HFF-Myc (cell line): ENCODE data around the gene TRAPPC12.

Experiments used
- DNase-seq: peaks from one replicate; pipeline ENCODE4 v3.0.0-alpha.2; 2011; ENCODE audit warnings: low read depth; ENCODE audit errors: extremely low read depth
- H3K4me3 ChIP-seq: replicated peaks from 2 replicates; pipeline ENCODE4 v1.5.1; 2011; ENCODE audit warnings: low read depth, mild to moderate bottlenecking, control low read depth, low read length
- TF ChIP-seq, protein P1 (sequence below): IDR thresholded peaks from 2 replicates; pipeline ENCODE4 v1.5.1; 2012; ENCODE audit warnings: mild to moderate bottlenecking, low read depth, low read length, control low read depth; ENCODE audit errors: missing control alignments

Gene TRAPPC12

DNA sequence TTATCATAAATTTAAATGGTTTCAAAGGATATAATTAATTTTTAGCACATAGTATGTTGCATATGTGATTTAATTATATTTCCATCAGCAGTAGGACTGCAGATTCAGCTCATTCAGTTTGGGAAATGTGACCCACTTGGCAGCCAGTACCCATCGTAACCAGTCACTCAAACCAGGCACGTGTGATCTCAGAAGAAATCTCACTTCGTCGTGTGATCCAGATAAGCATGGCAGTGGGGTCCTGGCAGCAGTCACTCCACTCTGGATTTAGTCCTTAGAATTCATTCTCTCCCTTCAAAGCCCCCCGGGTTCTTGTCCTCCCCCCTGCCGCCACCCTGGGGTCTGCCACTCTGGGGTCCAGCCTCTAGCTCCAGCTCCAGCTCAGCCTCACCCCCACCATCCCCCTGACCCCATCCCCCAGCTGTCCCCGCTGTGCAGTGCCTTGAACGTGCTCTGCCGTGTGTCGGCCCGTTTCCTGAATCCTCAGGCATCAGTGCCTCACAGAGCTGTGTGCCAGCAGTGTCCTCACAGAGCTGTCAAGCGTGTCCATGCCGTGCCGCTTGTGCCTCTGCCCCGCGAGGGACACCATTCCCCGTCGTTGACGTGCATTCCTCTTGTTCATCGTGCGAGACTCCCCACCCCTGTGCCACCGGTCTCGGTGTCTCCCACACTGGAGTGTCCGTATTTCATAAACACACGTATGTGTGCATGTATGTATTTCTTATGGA is 34.8 kb downstream of the TRAPPC12 start:
- TF ChIP-seq, protein P1, sequence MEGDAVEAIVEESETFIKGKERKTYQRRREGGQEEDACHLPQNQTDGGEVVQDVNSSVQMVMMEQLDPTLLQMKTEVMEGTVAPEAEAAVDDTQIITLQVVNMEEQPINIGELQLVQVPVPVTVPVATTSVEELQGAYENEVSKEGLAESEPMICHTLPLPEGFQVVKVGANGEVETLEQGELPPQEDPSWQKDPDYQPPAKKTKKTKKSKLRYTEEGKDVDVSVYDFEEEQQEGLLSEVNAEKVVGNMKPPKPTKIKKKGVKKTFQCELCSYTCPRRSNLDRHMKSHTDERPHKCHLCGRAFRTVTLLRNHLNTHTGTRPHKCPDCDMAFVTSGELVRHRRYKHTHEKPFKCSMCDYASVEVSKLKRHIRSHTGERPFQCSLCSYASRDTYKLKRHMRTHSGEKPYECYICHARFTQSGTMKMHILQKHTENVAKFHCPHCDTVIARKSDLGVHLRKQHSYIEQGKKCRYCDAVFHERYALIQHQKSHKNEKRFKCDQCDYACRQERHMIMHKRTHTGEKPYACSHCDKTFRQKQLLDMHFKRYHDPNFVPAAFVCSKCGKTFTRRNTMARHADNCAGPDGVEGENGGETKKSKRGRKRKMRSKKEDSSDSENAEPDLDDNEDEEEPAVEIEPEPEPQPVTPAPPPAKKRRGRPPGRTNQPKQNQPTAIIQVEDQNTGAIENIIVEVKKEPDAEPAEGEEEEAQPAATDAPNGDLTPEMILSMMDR: no peak
- no peak for DNase-seq
- no peak overlapping the region for H3K4me3 ChIP-seq

DNA sequence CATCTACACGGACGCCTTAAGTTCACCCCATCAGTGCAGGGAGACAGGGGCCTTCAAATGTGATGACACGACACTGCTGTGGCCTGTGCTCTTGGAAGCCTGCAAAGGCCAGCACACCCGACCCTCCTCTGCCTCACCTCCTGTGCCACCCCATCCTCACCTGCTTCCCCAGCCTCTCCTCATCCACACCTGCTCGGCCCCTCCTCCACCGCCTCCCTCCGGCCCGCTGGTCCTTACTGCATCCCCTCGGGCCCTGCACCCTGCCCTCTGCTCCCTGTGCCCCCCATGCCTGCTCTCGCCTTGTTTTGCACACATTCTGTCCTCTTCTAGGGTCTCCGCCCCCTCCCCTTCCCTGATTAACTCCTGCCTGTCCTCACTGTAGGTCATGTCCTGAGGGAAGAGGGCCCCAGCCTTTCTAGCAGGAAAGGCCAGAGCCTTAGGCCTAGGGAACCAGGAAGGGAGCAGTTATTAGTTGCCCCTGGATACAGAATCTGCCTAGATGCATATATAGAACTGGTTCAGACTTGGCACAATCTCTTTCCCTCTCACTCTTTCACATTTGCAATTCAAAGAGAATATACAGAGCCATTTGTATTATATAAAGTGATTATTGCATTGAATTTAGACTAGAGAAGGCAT is 39.4 kb downstream of the TRAPPC12 start:
- DNase-seq: no peak
- TF ChIP-seq, protein P1: no peak
- H3K4me3 ChIP-seq: no peak overlapping the region

DNA sequence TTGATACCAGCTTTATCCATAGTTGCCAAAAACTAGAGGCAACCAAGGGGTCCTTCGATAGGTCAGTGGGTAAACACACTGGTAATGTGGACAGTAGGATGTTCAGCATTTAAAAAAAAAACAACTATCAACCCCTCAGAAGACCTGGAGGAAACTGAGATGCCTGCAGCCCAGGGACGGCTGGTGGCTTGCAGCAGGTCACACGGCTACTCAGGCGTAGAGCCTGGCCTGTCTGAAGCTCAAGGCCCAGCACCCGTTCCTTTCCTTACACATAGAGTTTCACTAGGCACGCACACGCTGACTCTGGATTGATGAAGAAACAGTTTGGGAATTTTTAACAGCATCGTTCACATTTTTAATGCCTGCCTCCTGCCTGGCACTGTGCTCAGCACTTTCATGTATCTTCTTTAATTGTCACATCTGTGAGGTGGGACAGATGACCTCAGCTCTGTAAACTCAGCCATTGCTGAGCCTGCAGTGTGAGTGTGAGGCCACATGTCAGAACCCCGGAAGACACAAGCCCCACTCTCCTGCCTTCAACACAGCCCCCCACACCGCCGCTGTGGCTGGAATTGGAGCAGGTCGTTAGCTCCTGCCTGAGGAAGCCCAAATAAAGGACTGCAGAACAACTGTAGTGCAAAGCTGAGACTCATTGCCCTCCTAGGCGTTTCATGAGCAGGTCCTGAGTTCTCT is 40.7 kb downstream of the TRAPPC12 start:
- DNase-seq: no peak

DNA sequence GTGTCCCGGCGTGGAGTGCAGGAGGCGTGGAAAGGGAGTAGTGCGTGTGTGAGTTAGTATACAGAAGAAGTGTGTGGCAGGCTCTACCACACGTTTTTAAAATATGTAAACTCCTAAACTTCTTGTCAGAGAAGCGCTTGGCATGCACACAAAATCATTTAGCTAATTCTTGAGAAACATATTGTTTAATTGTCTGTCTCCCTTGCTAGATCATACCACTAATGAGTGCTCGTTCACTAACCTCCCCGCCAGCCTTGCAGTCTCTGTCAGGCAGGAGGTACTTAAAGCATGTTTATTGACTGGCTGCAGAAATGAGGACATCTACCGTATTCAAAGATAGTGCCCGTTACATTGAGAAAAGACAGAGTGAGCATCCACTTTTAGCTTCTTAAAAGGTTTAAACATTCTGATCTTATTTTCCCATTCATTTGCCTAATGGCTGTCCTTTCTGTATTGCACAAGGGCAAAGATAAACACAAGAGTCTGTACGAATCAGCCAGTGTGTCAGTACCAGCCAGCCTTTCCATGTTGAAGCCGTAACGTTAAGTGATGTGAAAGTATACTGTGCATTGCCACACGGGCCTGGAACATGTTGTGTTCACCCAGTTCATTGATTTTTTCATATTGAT is 41.4 kb downstream of the TRAPPC12 start:
- TF ChIP-seq, protein P1: no peak
- no peak for DNase-seq
- no peak overlapping the region for H3K4me3 ChIP-seq

More for the DNA sequence above, 40.7 kb downstream of the TRAPPC12 start:
- no peak overlapping the region for H3K4me3 ChIP-seq
- TF ChIP-seq, protein P1: no peak

DNA sequence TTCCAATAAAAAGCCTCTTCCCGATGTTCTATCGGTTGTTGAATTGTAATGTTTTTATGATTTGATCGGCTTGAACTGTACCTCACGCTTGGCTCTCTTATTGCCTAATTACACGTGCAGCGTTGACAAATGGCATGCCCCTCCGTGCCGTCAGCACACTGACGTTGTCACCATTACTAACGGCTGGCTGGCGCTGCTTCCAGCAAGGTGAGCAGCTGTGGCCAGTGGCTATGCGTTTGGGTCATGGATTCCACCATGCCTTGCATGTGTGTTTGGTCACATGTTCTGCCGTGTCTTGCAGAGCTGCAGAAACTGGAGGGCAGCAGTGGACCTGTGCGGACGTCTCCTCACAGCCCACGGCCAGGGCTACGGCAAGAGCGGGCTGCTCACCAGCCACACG is 42.1 kb downstream of the TRAPPC12 start:
- DNase-seq: no peak
- H3K4me3 ChIP-seq: no peak overlapping the region

DNA sequence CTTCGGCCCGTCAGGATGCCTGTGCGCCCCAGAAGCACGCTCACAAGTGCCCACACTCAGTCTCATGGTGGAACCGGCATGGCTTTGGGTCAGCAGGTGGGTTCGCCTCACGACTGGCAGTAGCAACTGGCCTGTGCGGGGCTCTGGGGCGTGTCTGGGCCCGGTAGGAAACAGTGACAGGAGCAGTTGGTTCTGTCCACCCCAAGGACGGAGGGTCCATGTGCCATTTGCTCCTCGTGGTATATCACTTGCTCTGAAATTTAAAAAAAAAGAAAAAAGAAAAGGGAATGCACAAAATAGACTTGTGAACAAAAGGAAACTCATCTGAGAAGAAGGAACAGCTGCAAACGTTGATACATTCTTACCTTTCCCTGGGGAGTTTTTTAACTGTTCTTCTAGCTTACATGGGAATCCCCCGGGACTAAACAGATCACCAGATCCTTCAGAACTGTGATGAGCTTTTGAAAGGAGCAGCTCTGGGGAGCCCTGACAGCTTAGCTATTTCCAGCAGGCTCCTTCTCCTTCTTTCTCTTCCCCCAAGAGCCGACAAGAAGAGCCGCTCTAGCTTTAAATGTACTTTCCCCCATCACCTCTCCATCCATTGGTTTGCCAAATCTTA is 42.8 kb downstream of the TRAPPC12 start:
- TF ChIP-seq, protein P1: no peak
- H3K4me3 ChIP-seq: no peak overlapping the region
- DNase-seq: no peak

More for the DNA sequence above, 42.1 kb downstream of the TRAPPC12 start:
- TF ChIP-seq, protein P1: no peak
